Measurements from ENCODE around the gene MRGPRX1.

MRGPRX1 gene

GRCh38 chr11:18969720-18970119 is 30.5 kb upstream of the MRGPRX1 start:
- no peaks in the 10 kb centered on the region for H3K27me3 ChIP-seq (ENCODE audit: insufficient read depth, low read depth, severe bottlenecking)
- H3K9me3 ChIP-seq (ENCODE audit: severe bottlenecking): no peaks in the 10 kb centered on the region
- no peak for TF ChIP-seq CTCF (IDR thresholded peaks at IDR 0.05; ENCODE audit: low read depth, low read length)
- no peak overlapping the region for H3K27ac ChIP-seq
- H3K36me3 ChIP-seq: no peaks in the 10 kb centered on the region
- DNase-seq: no peak
- H3K4me3 ChIP-seq (ENCODE audit: low read depth, low read length): no peak overlapping the region

DNA sequence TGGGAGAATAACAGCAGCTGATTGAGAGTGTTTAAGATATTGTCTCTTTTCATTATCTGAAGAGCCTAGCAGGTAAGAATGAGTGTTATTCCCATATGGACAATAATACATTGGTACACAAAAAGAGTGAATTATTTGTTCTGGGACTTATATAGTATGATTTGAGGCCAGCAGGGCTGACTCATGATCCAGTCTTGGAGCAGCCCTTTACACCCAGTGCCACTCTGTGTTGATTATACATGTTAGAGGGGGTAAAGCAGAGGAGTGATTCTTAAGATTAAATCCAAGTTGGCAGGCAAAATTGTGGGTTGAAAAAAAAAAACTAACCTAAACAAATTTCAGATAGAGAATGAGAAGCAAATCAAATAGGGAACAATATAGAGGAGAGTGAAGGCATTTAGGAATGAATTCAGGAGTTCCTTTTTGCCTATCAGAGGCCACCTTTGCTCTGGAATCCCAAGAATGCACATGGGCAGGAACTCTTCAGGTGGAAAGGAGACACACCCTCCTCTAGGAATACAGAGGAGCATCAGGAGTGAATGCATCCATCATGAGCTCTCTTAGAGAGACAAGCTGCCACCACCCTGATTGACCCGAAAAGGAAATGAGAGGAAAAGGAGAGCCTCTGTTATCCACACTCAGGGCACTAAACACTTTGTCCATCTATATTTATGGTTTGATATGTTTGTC is 19.2 kb upstream of the MRGPRX1 start:
- H3K9me3 ChIP-seq (ENCODE audit: severe bottlenecking): no peaks in the 10 kb centered on the region
- TF ChIP-seq CTCF (IDR thresholded peaks at IDR 0.05; ENCODE audit: low read depth, low read length): no peak
- no peaks in the 10 kb centered on the region for H3K36me3 ChIP-seq
- no peak for DNase-seq
- peaks cover 11% of the 10 kb centered on the region for H3K27me3 ChIP-seq (ENCODE audit: insufficient read depth, low read depth, severe bottlenecking)
- no peak overlapping the region for H3K27ac ChIP-seq
- no peak overlapping the region for H3K4me3 ChIP-seq (ENCODE audit: low read depth, low read length)

- Histone ChIP-seq H3K36me3 (no peaks in the 10 kb centered on the region), H3K4me3 (ENCODE audit: low read depth, low read length) (no peak overlapping the region), H3K9me3 (ENCODE audit: severe bottlenecking) (no peaks in the 10 kb centered on the region), H3K27me3 (ENCODE audit: insufficient read depth, low read depth, severe bottlenecking) (peaks cover 3% of the 10 kb centered on the region), H3K27ac (no peak overlapping the region)
- no peak for DNase-seq
- TF ChIP-seq CTCF (IDR thresholded peaks at IDR 0.05; ENCODE audit: low read depth, low read length): no peak
Observed at GRCh38 chr11:18956630-18957029, 17.4 kb upstream of the MRGPRX1 start.

- Histone ChIP-seq H3K36me3 (no peaks in the 10 kb centered on the region), H3K9me3 (ENCODE audit: severe bottlenecking) (no peaks in the 10 kb centered on the region), H3K4me3 (ENCODE audit: low read depth, low read length) (no peak overlapping the region), H3K27me3 (ENCODE audit: insufficient read depth, low read depth, severe bottlenecking) (no peaks in the 10 kb centered on the region), H3K27ac (no peak overlapping the region)
- no peak for TF ChIP-seq CTCF (IDR thresholded peaks at IDR 0.05; ENCODE audit: low read depth, low read length)
- DNase-seq: no peak
Observed at GRCh38 chr11:18936002-18936673, 3.1 kb downstream of the MRGPRX1 start.

- Histone ChIP-seq H3K4me3 (ENCODE audit: low read depth, low read length) (no peak overlapping the region), H3K9me3 (ENCODE audit: severe bottlenecking) (no peaks in the 10 kb centered on the region), H3K27ac (no peak overlapping the region), H3K27me3 (ENCODE audit: insufficient read depth, low read depth, severe bottlenecking) (no peaks in the 10 kb centered on the region), H3K36me3 (no peaks in the 10 kb centered on the region)
- no peak for TF ChIP-seq CTCF (IDR thresholded peaks at IDR 0.05; ENCODE audit: low read depth, low read length)
- DNase-seq: no peak
Observed at GRCh38 chr11:18934195-18934814, 4.9 kb downstream of the MRGPRX1 start.
